Ovary (tissue), 3 donors: ENCODE measurements around the gene PSTPIP1.

Experiments
- POLR2A ChIP-seq: fragments of 450-650 bp; IDR thresholded peaks from one replicate; pipeline ENCODE4 v1.6.1; 2017; ENCODE audit warnings: antibody characterized with exemption, mild to moderate bottlenecking, moderate library complexity
- TF ChIP-seq, protein P1 (sequence below), 3 donors: fragments of 450-650 bp in 2 of 3; fragments of 200-600 bp in 1 of 3; IDR thresholded peaks; one replicate each; pipeline versions ENCODE4 v1.5.1 to v1.8.0; 2016 to 2022; ENCODE audit warnings: antibody characterized with exemption in 3 of 3, mild to moderate bottlenecking in 1 of 3
- donor health status: DM: no; HTN: no; CAD: no.

DNA sequence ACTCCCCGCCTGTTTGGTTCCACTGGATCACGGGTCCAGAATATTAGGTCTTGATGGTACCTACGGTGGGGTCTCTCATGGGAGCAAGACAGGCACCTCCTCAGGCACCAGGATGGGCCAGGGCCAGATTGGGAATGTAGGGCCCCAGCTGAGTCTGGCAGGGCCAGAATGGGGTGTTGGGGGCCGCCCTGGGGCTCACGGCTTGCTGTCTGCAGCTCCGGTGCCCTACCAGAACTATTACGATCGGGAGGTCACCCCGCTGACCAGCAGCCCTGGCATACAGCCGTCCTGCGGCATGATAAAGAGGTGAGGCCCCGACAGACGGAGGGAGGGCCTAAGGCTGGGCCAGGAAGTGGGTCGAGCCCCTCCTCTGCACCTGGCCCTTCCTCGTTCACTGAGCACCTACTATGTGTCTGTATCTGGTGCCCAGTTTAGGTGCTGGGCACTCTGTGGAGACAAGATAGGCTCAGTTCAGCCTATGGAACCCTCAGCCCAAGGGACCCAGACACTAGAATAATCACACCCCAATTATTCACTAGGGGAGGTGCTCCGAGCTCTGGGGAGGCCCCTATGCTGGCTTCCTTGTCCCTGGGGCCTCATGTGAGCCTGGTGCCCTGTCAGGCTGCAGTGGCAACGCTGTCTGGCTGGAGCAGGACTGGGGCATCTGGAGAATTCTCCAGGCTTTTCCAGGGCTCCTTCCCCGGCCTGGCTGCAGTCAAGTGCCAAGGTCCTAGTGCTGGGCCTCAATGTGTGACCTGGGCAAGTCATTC is 37.9 kb downstream of the PSTPIP1 start:
- TF ChIP-seq, protein P1, sequence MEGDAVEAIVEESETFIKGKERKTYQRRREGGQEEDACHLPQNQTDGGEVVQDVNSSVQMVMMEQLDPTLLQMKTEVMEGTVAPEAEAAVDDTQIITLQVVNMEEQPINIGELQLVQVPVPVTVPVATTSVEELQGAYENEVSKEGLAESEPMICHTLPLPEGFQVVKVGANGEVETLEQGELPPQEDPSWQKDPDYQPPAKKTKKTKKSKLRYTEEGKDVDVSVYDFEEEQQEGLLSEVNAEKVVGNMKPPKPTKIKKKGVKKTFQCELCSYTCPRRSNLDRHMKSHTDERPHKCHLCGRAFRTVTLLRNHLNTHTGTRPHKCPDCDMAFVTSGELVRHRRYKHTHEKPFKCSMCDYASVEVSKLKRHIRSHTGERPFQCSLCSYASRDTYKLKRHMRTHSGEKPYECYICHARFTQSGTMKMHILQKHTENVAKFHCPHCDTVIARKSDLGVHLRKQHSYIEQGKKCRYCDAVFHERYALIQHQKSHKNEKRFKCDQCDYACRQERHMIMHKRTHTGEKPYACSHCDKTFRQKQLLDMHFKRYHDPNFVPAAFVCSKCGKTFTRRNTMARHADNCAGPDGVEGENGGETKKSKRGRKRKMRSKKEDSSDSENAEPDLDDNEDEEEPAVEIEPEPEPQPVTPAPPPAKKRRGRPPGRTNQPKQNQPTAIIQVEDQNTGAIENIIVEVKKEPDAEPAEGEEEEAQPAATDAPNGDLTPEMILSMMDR (IDR thresholded peaks at IDR 0.05), result no peak
- no peak for TF ChIP-seq POLR2A
